AG10803 (cell line): ENCODE measurements around the gene ADD3.
A peak's percentile ranks its signal among the peaks of the same experiment; 100 is the strongest.

Source experiments
- DNase-seq: peaks from one replicate; pipeline ENCODE4 v3.0.0; 2010; ENCODE audit warnings: low read depth
- H3K4me3 ChIP-seq: 2 replicates; pipeline ENCODE4 v1.5.1; 2011; ENCODE audit warnings: mild to moderate bottlenecking, low read length, control low read depth
- TF ChIP-seq, protein P1 (sequence below): conservative IDR thresholded peaks from 2 replicates; pipeline ENCODE4 v1.5.1; 2011; ENCODE audit warnings: mild to moderate bottlenecking, low read length, control low read depth, inconsistent platforms

ADD3 gene

GRCh38 chr10:110007701-110008517 is at the start of gene ADD3:
Gene ADD3 (plus strand): TSS chr10:110007984. CDS start chr10:110100654, 92,670 bp downstream.
- DNase-seq, result peak; percentile 89
- H3K4me3 ChIP-seq, result peak within 1 kb of the TSS; percentile 86
- TF ChIP-seq, protein P1, sequence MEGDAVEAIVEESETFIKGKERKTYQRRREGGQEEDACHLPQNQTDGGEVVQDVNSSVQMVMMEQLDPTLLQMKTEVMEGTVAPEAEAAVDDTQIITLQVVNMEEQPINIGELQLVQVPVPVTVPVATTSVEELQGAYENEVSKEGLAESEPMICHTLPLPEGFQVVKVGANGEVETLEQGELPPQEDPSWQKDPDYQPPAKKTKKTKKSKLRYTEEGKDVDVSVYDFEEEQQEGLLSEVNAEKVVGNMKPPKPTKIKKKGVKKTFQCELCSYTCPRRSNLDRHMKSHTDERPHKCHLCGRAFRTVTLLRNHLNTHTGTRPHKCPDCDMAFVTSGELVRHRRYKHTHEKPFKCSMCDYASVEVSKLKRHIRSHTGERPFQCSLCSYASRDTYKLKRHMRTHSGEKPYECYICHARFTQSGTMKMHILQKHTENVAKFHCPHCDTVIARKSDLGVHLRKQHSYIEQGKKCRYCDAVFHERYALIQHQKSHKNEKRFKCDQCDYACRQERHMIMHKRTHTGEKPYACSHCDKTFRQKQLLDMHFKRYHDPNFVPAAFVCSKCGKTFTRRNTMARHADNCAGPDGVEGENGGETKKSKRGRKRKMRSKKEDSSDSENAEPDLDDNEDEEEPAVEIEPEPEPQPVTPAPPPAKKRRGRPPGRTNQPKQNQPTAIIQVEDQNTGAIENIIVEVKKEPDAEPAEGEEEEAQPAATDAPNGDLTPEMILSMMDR, result no peak

- TF ChIP-seq, protein P1, result no peak
- DNase-seq, result no peak
- no peak overlapping the region for H3K4me3 ChIP-seq
Measured at GRCh38 chr10:109958059-109958458, 49.7 kb upstream of the ADD3 start.

DNA sequence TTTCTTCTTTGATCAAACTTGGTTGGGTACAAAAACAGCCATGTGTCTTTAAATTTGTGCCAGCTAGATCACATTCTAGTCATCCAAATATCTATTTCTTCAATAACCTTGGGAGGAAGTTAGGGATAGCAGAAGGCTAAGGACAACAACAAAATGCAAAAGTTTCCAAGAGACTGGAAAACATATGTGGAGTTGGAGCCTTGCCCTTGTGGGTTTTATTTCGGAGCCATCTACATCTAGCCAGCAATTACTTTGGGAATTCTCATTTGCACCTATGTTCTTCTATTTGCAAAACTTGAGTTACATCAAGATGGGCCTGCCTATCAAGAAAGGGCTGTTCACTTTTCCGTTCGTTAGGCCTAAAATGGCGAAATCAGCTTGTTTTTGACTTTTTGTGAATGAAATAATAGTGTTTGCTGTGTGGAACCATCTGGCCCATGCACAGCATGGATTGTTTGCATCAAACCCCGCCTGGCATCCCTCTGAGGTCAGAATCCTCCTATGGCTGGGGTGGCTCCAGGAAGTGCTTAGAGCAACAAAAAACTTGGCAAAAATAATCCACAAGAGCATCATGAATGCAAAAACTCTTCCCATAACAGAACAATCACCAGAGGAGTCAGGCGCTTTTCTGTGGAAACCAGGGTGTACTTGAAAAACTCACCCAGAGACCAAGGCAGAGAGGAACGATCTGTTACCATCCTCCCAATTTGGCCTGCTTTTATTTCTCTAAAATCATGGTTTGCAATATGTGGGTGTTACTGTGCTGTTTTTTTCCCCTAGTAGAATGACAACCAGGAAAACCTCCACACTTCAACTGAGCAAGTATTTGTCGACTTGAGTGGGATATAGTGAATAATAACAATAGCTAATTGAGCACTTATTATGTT is 48.3 kb upstream of the ADD3 start:
- H3K4me3 ChIP-seq, result no peak overlapping the region
- DNase-seq, result peak; percentile 41
- TF ChIP-seq, protein P1, result no peak

DNA sequence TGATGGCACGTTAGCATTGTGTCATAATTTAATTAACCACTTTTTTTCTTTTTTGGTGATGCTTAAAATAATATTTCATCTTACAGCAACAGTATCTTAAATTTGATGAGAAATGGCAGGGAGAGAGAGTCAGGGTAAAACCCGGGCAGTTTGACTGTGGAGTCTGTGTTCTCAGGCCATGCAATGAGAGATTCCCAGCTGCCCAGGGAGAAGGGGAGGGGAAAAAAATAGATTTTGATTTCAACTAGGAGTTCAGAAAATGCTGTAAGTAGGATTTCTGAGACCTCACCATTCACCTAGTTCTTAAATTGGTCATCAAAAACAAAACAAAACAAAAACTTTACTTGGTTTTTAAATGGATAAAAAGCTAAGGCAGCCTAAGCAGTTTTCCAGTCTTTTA is 47.1 kb upstream of the ADD3 start:
- no peak overlapping the region for H3K4me3 ChIP-seq
- DNase-seq, result no peak
- TF ChIP-seq, protein P1, result no peak

GRCh38 chr10:109961174-109962001 is 46.4 kb upstream of the ADD3 start:
- TF ChIP-seq, protein P1, result no peak
- DNase-seq, result no peak
- no peak overlapping the region for H3K4me3 ChIP-seq

GRCh38 chr10:109962247-109962646 is 45.5 kb upstream of the ADD3 start:
- DNase-seq, result no peak
- H3K4me3 ChIP-seq, result no peak overlapping the region

More at GRCh38 chr10:109962247-109962646, 45.5 kb upstream of the ADD3 start:
- TF ChIP-seq, protein P1, result no peak
